ENCODE data around the gene NENF.

- TF ChIP-seq YBX1 (IDR thresholded peaks at IDR 0.05), result no peak
- no peak for TF ChIP-seq CTCF (IDR thresholded peaks at IDR 0.05 in 2 of 3, conservative IDR thresholded peaks at IDR 0.05 in 1 of 3; ENCODE audit: control insufficient read depth in 2 of 3, extremely low read depth in 1 of 3, insufficient read depth in 1 of 3, low read depth in 3 of 3, low read length in 3 of 3)
- no peak for TF ChIP-seq SIN3A (IDR thresholded peaks at IDR 0.05; ENCODE audit: low read depth, low read length)
- TF ChIP-seq MEF2A (IDR thresholded peaks at IDR 0.05; ENCODE audit: insufficient read depth, low read depth, low read length), result no peak
- no peak for TF ChIP-seq POLR2A (IDR thresholded peaks at IDR 0.05; ENCODE audit: low read depth, low read length)
- TF ChIP-seq JUND (IDR thresholded peaks at IDR 0.05; ENCODE audit: low read depth, low read length), result no peak
These were observed 48.7 kb downstream of the NENF start for GRCh38 chr1:212481438-212481767.

All from GM12878 (cell line).